Tibial artery (tissue), 4 donors: ENCODE data around the gene GINS1.

ENCODE experiments used
- DNase-seq, 2 donors: peaks; one replicate each; pipeline ENCODE4 v3.0.0-alpha.2; 2019
- H3K27ac ChIP-seq, 2 donors: fragments of 200-600 bp; sonication (generic) in 1 of 2; 1 replicate in 1 of 2; 2 replicates in 1 of 2; pipeline ENCODE4 v1.5.1; 2018 to 2019; ENCODE audit warnings: mild to moderate bottlenecking in 1 of 2
- H3K27me3 ChIP-seq, 2 donors: fragments of 200-600 bp; sonication (generic) in 1 of 2; one replicate each; pipeline versions ENCODE4 v1.5.1 to v1.6.0; 2016 to 2019
- H3K36me3 ChIP-seq, 3 donors: fragments of 200-600 bp; sonication (generic) in 2 of 3; one replicate each; pipeline ENCODE4 v1.5.1; 2016 to 2019; ENCODE audit warnings: mild to moderate bottlenecking in 2 of 3
- H3K4me1 ChIP-seq, 4 donors: fragments of 200-600 bp; sonication (generic) in 2 of 4; 1 replicate in 3 of 4; 2 replicates in 1 of 4; pipeline ENCODE4 v1.5.1; 2016 to 2019
- H3K4me3 ChIP-seq, 2 donors: fragments of 200-600 bp; sonication (generic) in 1 of 2; 1 replicate in 1 of 2; 2 replicates in 1 of 2; pipeline ENCODE4 v1.5.1; 2018 to 2019; ENCODE audit warnings: mild to moderate bottlenecking in 2 of 2
- H3K9me3 ChIP-seq, 3 donors: fragments of 200-600 bp; sonication (generic) in 1 of 3; one replicate each; pipeline ENCODE4 v1.5.1; 2016 to 2019
- intact Hi-C: fragments of 100-400 bp; cut with DNase I; formaldehyde crosslinking; loops from one replicate; pipeline ENCODE4 v1.15.0; 2023; ENCODE audit warnings: low total_unique reads
- TF ChIP-seq, protein P1 (sequence below), 2 experiments: fragments of 200-600 bp in 1 of 2; fragments of 450-650 bp in 1 of 2; IDR thresholded peaks; one replicate each; pipeline ENCODE4 v1.5.1; 2017 to 2019; ENCODE audit warnings: antibody characterized with exemption in 2 of 2, mild to moderate bottlenecking in 1 of 2, moderate library complexity in 1 of 2

Gene GINS1

GRCh38 chr20:25490656-25491445 is 83.4 kb downstream of the GINS1 start:
- Histone ChIP-seq H3K4me3 (no peak overlapping the region), H3K36me3 (peaks cover 8 to 60% (median 16%) of the 10 kb centered on the region in 3 donors), H3K27me3 (no peaks in the 10 kb centered on the region), H3K9me3 (no peaks in the 10 kb centered on the region), H3K4me1 (no peaks in the 10 kb centered on the region), H3K27ac (no peak overlapping the region)
- intact Hi-C loops, result no loop called here
- TF ChIP-seq, protein P1, sequence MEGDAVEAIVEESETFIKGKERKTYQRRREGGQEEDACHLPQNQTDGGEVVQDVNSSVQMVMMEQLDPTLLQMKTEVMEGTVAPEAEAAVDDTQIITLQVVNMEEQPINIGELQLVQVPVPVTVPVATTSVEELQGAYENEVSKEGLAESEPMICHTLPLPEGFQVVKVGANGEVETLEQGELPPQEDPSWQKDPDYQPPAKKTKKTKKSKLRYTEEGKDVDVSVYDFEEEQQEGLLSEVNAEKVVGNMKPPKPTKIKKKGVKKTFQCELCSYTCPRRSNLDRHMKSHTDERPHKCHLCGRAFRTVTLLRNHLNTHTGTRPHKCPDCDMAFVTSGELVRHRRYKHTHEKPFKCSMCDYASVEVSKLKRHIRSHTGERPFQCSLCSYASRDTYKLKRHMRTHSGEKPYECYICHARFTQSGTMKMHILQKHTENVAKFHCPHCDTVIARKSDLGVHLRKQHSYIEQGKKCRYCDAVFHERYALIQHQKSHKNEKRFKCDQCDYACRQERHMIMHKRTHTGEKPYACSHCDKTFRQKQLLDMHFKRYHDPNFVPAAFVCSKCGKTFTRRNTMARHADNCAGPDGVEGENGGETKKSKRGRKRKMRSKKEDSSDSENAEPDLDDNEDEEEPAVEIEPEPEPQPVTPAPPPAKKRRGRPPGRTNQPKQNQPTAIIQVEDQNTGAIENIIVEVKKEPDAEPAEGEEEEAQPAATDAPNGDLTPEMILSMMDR (IDR thresholded peaks at IDR 0.05), result no peak
- no peak for DNase-seq

DNA sequence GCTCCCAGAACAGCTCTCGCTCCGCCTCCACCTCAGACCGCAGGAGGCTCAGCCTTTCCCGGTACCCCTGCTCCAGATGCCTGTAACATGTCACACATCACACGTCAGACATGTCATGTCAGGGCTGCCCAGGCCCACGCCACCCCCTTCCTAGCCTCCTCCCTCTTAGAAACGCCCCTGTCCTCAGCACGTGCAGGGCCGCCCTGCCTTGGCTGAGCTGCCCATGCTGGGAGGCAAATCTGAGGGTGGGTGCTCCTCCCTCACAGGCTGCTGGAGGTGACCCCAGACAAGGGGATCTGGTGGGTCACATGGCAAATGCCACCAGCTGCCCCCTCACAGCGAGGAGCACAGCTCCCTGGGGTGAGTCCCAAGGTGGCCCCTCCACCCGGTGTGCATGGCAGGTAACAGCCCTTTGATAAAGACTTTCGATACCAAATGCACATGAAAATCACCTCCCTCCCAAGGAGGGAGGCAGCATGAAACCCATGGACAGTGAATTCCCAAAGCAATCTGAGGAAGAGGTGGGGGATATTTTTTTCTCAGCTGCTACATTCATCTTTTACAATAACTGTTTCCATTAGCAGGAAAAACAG is 84.1 kb downstream of the GINS1 start:
- Histone ChIP-seq H3K36me3 (peaks cover 8 to 65% (median 16%) of the 10 kb centered on the region in 3 donors), H3K4me1 (no peaks in the 10 kb centered on the region), H3K27me3 (no peaks in the 10 kb centered on the region), H3K4me3 (no peak overlapping the region), H3K9me3 (no peaks in the 10 kb centered on the region), H3K27ac (no peak overlapping the region)
- TF ChIP-seq, protein P1 (IDR thresholded peaks at IDR 0.05), result no peak
- DNase-seq, result no peak
- intact Hi-C loops, result no loop called here

DNA sequence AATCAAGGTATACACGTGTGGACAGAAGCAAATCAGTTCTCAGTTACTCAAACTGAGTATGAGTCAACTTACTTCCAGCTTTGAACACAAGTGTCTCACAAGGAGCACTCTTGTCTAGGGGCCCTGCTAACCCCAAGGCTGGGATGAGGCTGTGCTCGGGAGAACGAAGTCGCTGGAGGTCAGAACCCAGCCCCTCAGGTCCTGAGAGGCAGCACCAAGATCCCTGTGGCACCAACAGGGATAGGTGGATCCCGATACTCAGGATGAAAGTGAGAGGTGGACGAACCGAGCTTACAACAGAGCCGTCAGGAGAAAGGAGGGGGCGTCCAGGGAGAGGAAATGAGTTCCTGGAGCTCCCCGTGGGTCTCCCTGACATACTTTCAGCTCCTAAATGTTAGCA is 85.7 kb downstream of the GINS1 start:
- no peak overlapping the region for H3K4me3 ChIP-seq
- H3K9me3 ChIP-seq, result no peaks in the 10 kb centered on the region
- H3K27me3 ChIP-seq, result no peaks in the 10 kb centered on the region
- H3K27ac ChIP-seq, result no peak overlapping the region
- TF ChIP-seq, protein P1 (IDR thresholded peaks at IDR 0.05), result no peak
- DNase-seq, result no peak
- intact Hi-C loops, result no loop called here
- no peaks in the 10 kb centered on the region for H3K4me1 ChIP-seq
- H3K36me3 ChIP-seq, result peaks cover 8 to 66% (median 15%) of the 10 kb centered on the region in 3 donors

GRCh38 chr20:25493748-25494505 is 86.5 kb downstream of the GINS1 start:
- Histone ChIP-seq H3K9me3 (no peaks in the 10 kb centered on the region), H3K4me1 (no peaks in the 10 kb centered on the region), H3K27ac (no peak overlapping the region), H3K27me3 (no peaks in the 10 kb centered on the region), H3K36me3 (peaks cover 5 to 65% (median 11%) of the 10 kb centered on the region in 3 donors), H3K4me3 (no peak overlapping the region)
- intact Hi-C loops, result no loop called here
- TF ChIP-seq, protein P1 (IDR thresholded peaks at IDR 0.05), result no peak
- no peak for DNase-seq

DNA sequence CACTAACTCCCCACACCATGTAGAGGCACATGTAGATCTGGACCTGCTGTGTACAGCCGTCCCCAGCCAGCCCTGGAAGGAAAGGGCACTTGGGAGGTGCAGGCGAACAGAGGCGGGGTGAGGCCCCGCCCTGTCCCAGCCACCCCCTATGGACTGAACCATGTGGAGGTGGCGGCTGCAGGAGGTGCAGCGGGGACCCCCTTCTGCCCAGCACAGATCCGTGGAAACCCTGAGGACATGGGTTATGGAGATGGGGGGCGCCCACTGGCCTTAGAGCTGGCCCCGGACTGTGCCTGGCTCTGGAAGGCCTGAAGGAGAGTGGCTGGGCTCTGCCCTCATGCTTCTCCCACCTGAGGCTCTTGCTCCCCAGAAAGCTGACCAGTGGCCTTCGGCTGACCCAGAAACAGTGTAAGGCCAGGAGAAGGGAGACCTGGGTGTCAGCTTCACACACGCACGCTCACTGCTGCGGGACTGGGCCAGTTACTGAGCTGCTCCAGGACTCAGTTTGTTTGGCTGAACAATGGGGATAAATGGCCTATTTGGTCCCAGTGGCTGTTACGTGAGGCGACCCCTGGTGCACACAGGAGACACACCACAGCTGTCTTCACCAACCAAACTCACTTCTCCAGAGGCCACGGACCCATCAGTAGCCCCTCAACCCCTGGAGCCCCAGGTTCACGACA is 87.2 kb downstream of the GINS1 start:
- H3K4me1 ChIP-seq, result no peaks in the 10 kb centered on the region
- intact Hi-C loops, result no loop called here
- H3K9me3 ChIP-seq, result no peaks in the 10 kb centered on the region
- TF ChIP-seq, protein P1 (IDR thresholded peaks at IDR 0.05), result no peak
- peaks cover 0 to 63% (median 4%) of the 10 kb centered on the region in 3 donors for H3K36me3 ChIP-seq
- no peak for DNase-seq
- H3K27me3 ChIP-seq, result no peaks in the 10 kb centered on the region
- H3K4me3 ChIP-seq, result no peak overlapping the region
- no peak overlapping the region for H3K27ac ChIP-seq
